ENCODE data around the gene AMIGO2. TPM values are rescaled to one million over a fixed set of nuclear protein-coding genes. Genes with fewer than 3 reads are reported as not detected.

AMIGO2 gene
- total RNA-seq, 3 donors from 2014 or later: 3.5 to 39.3 (median 4.8) TPM

- no peak overlapping the region for H3K4me3 ChIP-seq
- intact Hi-C loops (cut with DNase I, micrococcal nuclease): no loop called here
- no peaks in the 10 kb centered on the region for H3K36me3 ChIP-seq (ENCODE audit: low read depth)
- ATAC-seq: no peak
- no peaks in the 10 kb centered on the region for H3K9me3 ChIP-seq
- no peak for TF ChIP-seq CTCF (IDR thresholded peaks at IDR 0.05)
- no peak for DNase-seq
- H3K4me1 ChIP-seq (ENCODE audit: low read depth): no peaks in the 10 kb centered on the region
Measured at GRCh38 chr12:47111392-47111778, 31.6 kb upstream of the AMIGO2 start.

GRCh38 chr12:47110718-47111391, 31.1 kb upstream of the AMIGO2 start:
- Histone ChIP-seq H3K9me3 (no peaks in the 10 kb centered on the region), H3K4me1 (ENCODE audit: low read depth) (no peaks in the 10 kb centered on the region), H3K4me3 (no peak overlapping the region), H3K36me3 (ENCODE audit: low read depth) (no peaks in the 10 kb centered on the region)
- no peak for ATAC-seq
- intact Hi-C loops (cut with DNase I, micrococcal nuclease): no loop called here
- TF ChIP-seq CTCF (IDR thresholded peaks at IDR 0.05): no peak
- DNase-seq: no peak

DNA sequence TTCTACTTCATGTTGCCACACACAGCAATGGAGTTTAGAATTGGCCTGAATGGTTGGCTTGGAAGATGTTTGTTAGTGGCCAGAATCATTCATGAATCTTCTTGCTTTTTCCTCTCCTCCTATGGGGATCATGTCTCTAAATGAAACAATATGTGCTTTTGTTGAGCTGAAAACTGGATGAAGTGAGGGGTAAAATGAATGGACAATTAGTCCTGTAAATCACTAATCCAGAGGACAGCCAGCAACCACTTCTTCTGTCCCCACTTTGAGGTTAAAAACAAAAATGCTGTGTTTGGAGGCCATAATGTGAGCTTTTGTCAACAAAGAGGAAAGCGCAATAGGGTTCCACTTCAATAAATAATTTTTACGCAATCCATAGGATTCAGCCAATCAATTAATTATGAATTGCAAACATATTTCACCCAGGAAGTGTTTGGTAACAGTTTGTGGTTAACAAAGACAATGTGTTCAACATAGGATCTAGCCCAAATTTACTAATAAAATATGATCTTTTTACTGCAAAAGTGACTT, 30.3 kb upstream of the AMIGO2 start:
- no peak for TF ChIP-seq CTCF (IDR thresholded peaks at IDR 0.05)
- no peak overlapping the region for H3K4me3 ChIP-seq
- intact Hi-C loops (cut with DNase I, micrococcal nuclease): no loop called here
- ATAC-seq: no peak
- DNase-seq: no peak
- no peaks in the 10 kb centered on the region for H3K9me3 ChIP-seq
- H3K4me1 ChIP-seq (ENCODE audit: low read depth): no peaks in the 10 kb centered on the region
- H3K36me3 ChIP-seq (ENCODE audit: low read depth): no peaks in the 10 kb centered on the region

- ATAC-seq (no peak), DNase-seq (no peak)
- intact Hi-C loops (cut with DNase I, micrococcal nuclease): no loop called here
- no peak for TF ChIP-seq CTCF (IDR thresholded peaks at IDR 0.05)
- no peak overlapping the region for H3K4me3 ChIP-seq
- no peaks in the 10 kb centered on the region for H3K4me1 ChIP-seq (ENCODE audit: low read depth)
- H3K36me3 ChIP-seq (ENCODE audit: low read depth): no peaks in the 10 kb centered on the region
- H3K9me3 ChIP-seq: no peaks in the 10 kb centered on the region
Measured at GRCh38 chr12:47107926-47108325, 28.2 kb upstream of the AMIGO2 start.

GRCh38 chr12:47107446-47107845, 27.7 kb upstream of the AMIGO2 start:
- ATAC-seq (no peak), DNase-seq (no peak)
- no peak overlapping the region for H3K4me3 ChIP-seq
- no peaks in the 10 kb centered on the region for H3K36me3 ChIP-seq (ENCODE audit: low read depth)
- intact Hi-C loops (cut with DNase I, micrococcal nuclease): no loop called here
- no peaks in the 10 kb centered on the region for H3K9me3 ChIP-seq
- no peaks in the 10 kb centered on the region for H3K4me1 ChIP-seq (ENCODE audit: low read depth)
- no peak for TF ChIP-seq CTCF (IDR thresholded peaks at IDR 0.05)

Measured in mucosa of descending colon (tissue), 3 donors.